K562 (cell line): ENCODE measurements around the gene ANO8. TPM values are rescaled to one million over a fixed set of nuclear protein-coding genes. Genes with fewer than 3 reads are reported as not detected.
A peak's percentile ranks its signal among the peaks of the same experiment; 100 is the strongest.

Experiments
- CHCHD3 ChIP-seq: fragments of 250-450 bp; sonication (Bioruptor Pico); IDR thresholded peaks from 2 replicates; pipeline ENCODE4 v2.1.2; 2022; ENCODE audit warnings: mild to moderate bottlenecking
- DDX20 ChIP-seq: fragments of 450-650 bp; IDR thresholded peaks from 2 replicates; pipeline ENCODE4 v1.6.1; 2016; ENCODE audit warnings: missing genetic modification characterization, low read depth, mild to moderate bottlenecking, missing compliant biosample characterization, moderate library complexity
- E2F3 ChIP-seq: fragments of 250-450 bp; sonication (Bioruptor Pico); IDR thresholded peaks from 2 replicates; pipeline ENCODE4 v1.4.0; 2020; ENCODE audit warnings: mild to moderate bottlenecking
- HBP1 ChIP-seq: fragments of 450-650 bp; formaldehyde crosslinking; IDR thresholded peaks from 2 replicates; pipeline ENCODE4 v1.4.0; 2022; ENCODE audit warnings: missing genetic modification characterization
- HOXB6 ChIP-seq: fragments of 250-450 bp; sonication (Bioruptor Pico); IDR thresholded peaks from 2 replicates; pipeline ENCODE4 v1.5.1; 2022; ENCODE audit warnings: mild to moderate bottlenecking, borderline replicate concordance
- ID3 ChIP-seq, 2 experiments: fragments of 250-450 bp in 1 of 2; fragments of 450-650 bp in 1 of 2; sonication (Bioruptor Pico) in 1 of 2; IDR thresholded peaks; 2 replicates each; pipeline versions ENCODE4 v1.6.1 to v1.8.0; 2016 to 2021; ENCODE audit warnings: mild to moderate bottlenecking in 2 of 2, moderate library complexity in 2 of 2, missing compliant biosample characterization in 1 of 2, missing genetic modification characterization in 1 of 2
- ILK ChIP-seq: fragments of 450-650 bp; IDR thresholded peaks from 2 replicates; pipeline ENCODE4 v1.6.1; 2016; ENCODE audit warnings: missing genetic modification characterization, low read depth, mild to moderate bottlenecking, missing compliant biosample characterization, moderate library complexity, borderline replicate concordance
- KAT8 ChIP-seq: fragments of 450-650 bp; IDR thresholded peaks from 2 replicates; pipeline ENCODE4 v1.6.1; 2016; ENCODE audit warnings: low read depth, mild to moderate bottlenecking
- NFATC3 ChIP-seq: fragments of 450-650 bp; IDR thresholded peaks from 2 replicates; pipeline ENCODE4 v1.6.1; 2017; ENCODE audit warnings: mild to moderate bottlenecking
- NR4A1 ChIP-seq, 2 experiments: fragments of 250-450 bp in 1 of 2; fragments of 450-650 bp in 1 of 2; sonication (Bioruptor Pico) in 1 of 2; IDR thresholded peaks; 2 replicates each; pipeline versions ENCODE4 v1.4.0 to v1.6.1; 2016 to 2020; ENCODE audit warnings: mild to moderate bottlenecking in 2 of 2, missing compliant biosample characterization in 1 of 2, missing genetic modification characterization in 1 of 2, moderate library complexity in 1 of 2
- PRPF4 ChIP-seq: fragments of 200-400 bp; formaldehyde crosslinking; IDR thresholded peaks from one replicate; pipeline ENCODE4 v1.6.1; 2017; ENCODE audit warnings: low read length, low read depth, mild to moderate bottlenecking; ENCODE audit not compliant: insufficient read depth, poor library complexity, severe bottlenecking
- RCOR1 ChIP-seq, 2 experiments: IDR thresholded peaks; 2 replicates each; pipeline ENCODE4 v1.6.1; 2012; ENCODE audit warnings: low read depth in 2 of 2, low read length in 2 of 2, borderline replicate concordance in 1 of 2, improper control_type of control experiment in 1 of 2
- RHOXF2B ChIP-seq: fragments of 250-450 bp; sonication (Bioruptor Pico); conservative IDR thresholded peaks from 2 replicates; pipeline ENCODE4 v1.5.1; 2021
- SMARCC2 ChIP-seq: fragments of 450-650 bp; IDR thresholded peaks from 2 replicates; pipeline ENCODE4 v1.6.1; 2017; ENCODE audit warnings: antibody characterized with exemption, moderate library complexity, mild to moderate bottlenecking, low read depth
- SPI1 ChIP-seq: IDR thresholded peaks from 2 replicates; pipeline ENCODE4 v1.6.1; 2011; ENCODE audit warnings: low read depth, low read length, control low read depth, borderline replicate concordance
- TBL1XR1 ChIP-seq, 2 experiments: IDR thresholded peaks; 2 replicates each; pipeline ENCODE4 v1.6.1; 2012; ENCODE audit warnings: improper control_type of control experiment in 2 of 2, low read length in 2 of 2, mild to moderate bottlenecking in 1 of 2
- TBP ChIP-seq: optimal IDR thresholded peaks from 2 replicates; pipeline ENCODE3; 2011; ENCODE audit warnings: low read depth, low read length, improper control_type of control experiment
- TCFL5 ChIP-seq: fragments of 250-450 bp; sonication (Bioruptor Pico); conservative IDR thresholded peaks from 2 replicates; pipeline ENCODE4 v1.6.1; 2021; ENCODE audit warnings: mild to moderate bottlenecking, moderate library complexity, matching md5 sums
- TGIF2 ChIP-seq: sonication (generic); formaldehyde crosslinking; IDR thresholded peaks from 2 replicates; pipeline ENCODE4 v1.8.1; 2022; ENCODE audit warnings: mild to moderate bottlenecking, missing genetic modification reagents, moderate library complexity
- ZNF3 ChIP-seq: fragments of 250-450 bp; sonication (Bioruptor Pico); IDR thresholded peaks from 2 replicates; pipeline ENCODE4 v1.5.0; 2021; ENCODE audit warnings: mild to moderate bottlenecking, moderate library complexity
- ZNF41 ChIP-seq: fragments of 250-450 bp; sonication (Bioruptor Pico); conservative IDR thresholded peaks from 2 replicates; pipeline ENCODE4 v1.4.0; 2020; ENCODE audit warnings: mild to moderate bottlenecking
- ZNF551 ChIP-seq: fragments of 250-450 bp; sonication (Bioruptor Pico); IDR thresholded peaks from 2 replicates; pipeline ENCODE4 v1.5.0; 2021; ENCODE audit warnings: mild to moderate bottlenecking, moderate library complexity
- ZNF764 ChIP-seq: fragments of 250-450 bp; sonication (Bioruptor Pico); IDR thresholded peaks from 2 replicates; pipeline ENCODE4 v1.4.0; 2020; ENCODE audit warnings: low read depth, mild to moderate bottlenecking, moderate library complexity
- polyA plus RNA-seq, 8 experiments: library from polyadenylated mRNA; depleted of rRNA in 4 of 8; stranded (reverse) in 5 of 8; unstranded in 3 of 8; fragments of >200 nt; fragmentation: Nextera tagmentation in 2 of 8; fragmentation: Illumina TruSeq in 1 of 8; extraction: Ambion mirVana in 2 of 8; extraction: Trizol in 1 of 8; gene quantifications; 2 replicates each; pipeline versions ENCODE4 v1.2.1 to v1.2.3, GENCODE V29; 2011 to 2014; ENCODE audit warnings: inconsistent platforms in 1 of 8, missing spikeins in 1 of 8
- total RNA-seq, 7 experiments: library from RNA; depleted of rRNA in 6 of 7; stranded (reverse); fragments of >200 nt in 6 of 7; fragmentation: Illumina TruSeq in 2 of 7; extraction: Trizol in 2 of 7; gene quantifications; 2 replicates each; pipeline versions ENCODE4 v1.2.1 to v1.2.3, GENCODE V29; 2011 to 2021; ENCODE audit warnings: low replicate concordance in 1 of 7

ANO8 gene
- total and polyA plus RNA-seq, 9 of the 15 experiments (the other 6 are each of a cell fraction or from before 2014, with no cell fraction given) = 0.07 to 7.6 (median 2.3) TPM; not detected in 1

GRCh38 chr19:17282488-17283125 is 52.0 kb downstream of the ANO8 start (continued):
- TF ChIP-seq TBL1XR1 (IDR thresholded peaks at IDR 0.05; ENCODE audit: low read length in 2 of 2) (no peak), ID3 (CRISPR knock-in tag; IDR thresholded peaks at IDR 0.05) (no peak), ID3 (tag; IDR thresholded peaks at IDR 0.05) (no peak), PRPF4 (no peak), HBP1 (no peak), CHCHD3 (CRISPR knock-in tag) (no peak), SMARCC2 (no peak), ILK (no peak), RCOR1 (IDR thresholded peaks at IDR 0.05; ENCODE audit: borderline replicate concordance in 1 of 2, low read depth in 2 of 2, low read length in 2 of 2) (peak in 1 of 2 experiments; percentile 28; a peak in 1 of 4 replicates), TBP (peak; percentile 39), TGIF2 (CRISPR knock-in tag) (no peak), HOXB6 (CRISPR knock-in tag) (no peak), KAT8 (no peak), ZNF41 (CRISPR knock-in tag) (no peak), E2F3 (CRISPR knock-in tag) (0 out of 2 replicates have a peak, but pooled peaks have one; percentile 30), ZNF764 (CRISPR knock-in tag) (no peak), ZNF551 (no peak), NFATC3 (no peak), NR4A1 (CRISPR knock-in tag; IDR thresholded peaks at IDR 0.05) (no peak), NR4A1 (tag; IDR thresholded peaks at IDR 0.05) (no peak), DDX20 (tag) (no peak), RHOXF2B (no peak), TCFL5 (CRISPR knock-in tag) (no peak), ZNF3 (no peak), SPI1 (no peak)
